ENCODE data around the gene MICOS13.

DNA sequence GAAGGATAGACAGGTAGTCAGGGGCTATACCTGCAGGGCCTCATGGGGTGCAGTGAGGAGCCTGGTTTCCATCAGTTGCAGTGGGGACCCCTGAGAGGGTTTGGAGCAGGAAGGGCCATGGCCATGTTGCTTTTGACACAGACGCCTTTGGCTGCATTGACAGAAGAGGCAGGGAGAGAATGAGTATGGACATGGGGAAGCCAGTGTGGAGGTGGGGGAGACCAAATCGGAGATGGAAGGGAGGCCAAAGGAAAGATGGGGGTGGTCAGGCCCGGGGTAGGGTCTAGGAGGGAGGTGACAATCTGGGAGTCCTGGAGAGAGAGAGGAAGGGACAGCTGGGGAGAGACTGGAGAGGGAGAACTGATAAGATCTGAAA, 1.8 kb upstream of the MICOS13 start:
- TF ChIP-seq POLR2A (IDR thresholded peaks at IDR 0.05; ENCODE audit: low read depth) (no peak), CTCF (IDR thresholded peaks at IDR 0.05) (no peak)

All from esophagus muscularis mucosa (tissue), 3 donors.